Heart right ventricle (tissue), 16 donors: Measurements from ENCODE around the gene EPB41L2. TPM values are rescaled to one million over a fixed set of nuclear protein-coding genes. Genes with fewer than 3 reads are reported as not detected.

Experiments used
- ATAC-seq, 8 donors: fragments of 200-7000 bp; cut with Tn5 transposase; one replicate each; pipeline ENCODE4 v1.9.1; 2020; ENCODE audit warnings: mild to moderate bottlenecking in 8 of 8, moderate library complexity in 8 of 8, moderate number of reproducible peaks in 1 of 8
- DNase-seq, 2 donors: peaks; one replicate each; pipeline ENCODE4 v3.0.0-alpha.2; 2020
- H3K27ac ChIP-seq, 10 donors: fragments of 200-600 bp; sonication (generic) in 2 of 10; one replicate each; pipeline versions ENCODE4 v1.5.0 to v1.8.0; 2020 to 2022; ENCODE audit warnings: mild to moderate bottlenecking in 3 of 10
- H3K27me3 ChIP-seq, 7 donors: fragments of 200-600 bp; one replicate each; pipeline ENCODE4 v1.8.0; 2021 to 2022; ENCODE audit warnings: mild to moderate bottlenecking in 2 of 7
- H3K36me3 ChIP-seq, 9 donors: fragments of 200-600 bp; sonication (generic) in 1 of 9; one replicate each; pipeline versions ENCODE4 v1.5.0 to v1.8.0; 2020 to 2022; ENCODE audit warnings: mild to moderate bottlenecking in 2 of 9
- H3K4me1 ChIP-seq, 9 donors: fragments of 200-600 bp; sonication (generic) in 1 of 9; one replicate each; pipeline versions ENCODE4 v1.5.0 to v1.8.0; 2020 to 2022; ENCODE audit warnings: mild to moderate bottlenecking in 4 of 9
- H3K4me3 ChIP-seq, 10 donors: fragments of 200-600 bp; sonication (generic) in 2 of 10; one replicate each; pipeline versions ENCODE4 v1.5.0 to v1.8.0; 2020 to 2022; ENCODE audit warnings: mild to moderate bottlenecking in 7 of 10, moderate library complexity in 2 of 10
- H3K9me3 ChIP-seq, 11 donors: fragments of 200-600 bp in 10 of 11; sonication (generic) in 2 of 11; one replicate each; pipeline versions ENCODE4 v1.5.0 to v1.8.0; 2013 to 2022; ENCODE audit warnings: mild to moderate bottlenecking in 2 of 11, control low read depth in 1 of 11, moderate library complexity in 1 of 11
- WGBS, 2 donors: extraction: QIAGEN DNeasy Blood & Tissue Kit; methylation state at CpG; one replicate each; pipeline ENCODE4 v1.1.7; 2013; ENCODE audit warnings: inconsistent platforms in 1 of 2; 5-methylcytosine and 5-hydroxymethylcytosine counted together
- intact Hi-C, 10 donors: fragments of 100-400 bp; cut with DNase I; formaldehyde crosslinking; loops; one replicate each; pipeline versions ENCODE4 v1.11.1 to v1.14.2; 2022
- polyA plus RNA-seq, 2 donors: library from polyadenylated mRNA; stranded (reverse); fragments of 200-250 nt; gene quantifications; one replicate each; pipeline ENCODE4 v1.2.3, GENCODE V29; 2013
- total RNA-seq, 10 donors: library from RNA; stranded (reverse); fragmentation: NEBNext Ultra II Directional in 3 of 10; extraction: Animal tissue kit (Norgen Biotek cat#: 25700) in 3 of 10; gene quantifications; one replicate each; pipeline versions ENCODE4 v1.2.1 to v1.2.4, GENCODE V29; 2021 to 2023
- TF ChIP-seq, protein P1 (sequence below), 9 donors: fragments of 200-600 bp; sonication (generic) in 2 of 9; IDR thresholded peaks; one replicate each; pipeline versions ENCODE4 v1.5.0 to v1.8.0; 2021 to 2022; ENCODE audit warnings: antibody characterized with exemption in 9 of 9, mild to moderate bottlenecking in 5 of 9, moderate library complexity in 1 of 9
- donor health status: Arrhythmogenic right ventricular cardiomyopathy.
- donor health status: ischemic (EF 13 %, LVEDD 7.1; RV severe dilation, severe dysfunction).
- donor health status: healthy with polysubstance abuse.
- donor health status: DM: no; HTN: yes; CAD: no.
- donor health status: DM: no; HTN: no; CAD: no.
- donor health status: ischemic (EF 25% LVEDD 6.9; RV normal size, moderate dysfunction).
- donor health status: ischemic (EF 25% LVEDD 5.7; RV mildly dilated, moderate dysfunction).
- donor health status: healthy.
- donor health status: DM: yes; HTN: yes; CAD: no.
- donor health status: Ischemic cardiomyopathy.
- donor health status: ischemic (EF 35%, LVEDD 5.7; RV mildly dilated, moderate dysfunction).
- donor health status: nonischemic (EF 11% LVEDD 7.7; RV severe dilation, severe dysfunction).
- donor health status: DM: yes; HTN: yes; CAD: no.
- donor health status: PGD.
- donor health status: ischemic (EF 29% LVEDD 5.4; RV normal size, mild dysfunction).
- donor health status: nonischemic (EF 23%, LVEDD 6.1; RV moderate dilation, normal function).

The EPB41L2 gene
- total and polyA plus RNA-seq, 12 donors = 18.0 to 98.6 (median 55.1) TPM

GRCh38 chr6:131040866-131041265 is 22.2 kb downstream of the EPB41L2 start:
- peak overlapping the region in 2 of 10 donors; percentile 11 to 13 for H3K27ac ChIP-seq
- intact Hi-C loops = loop anchor here in 1 of 10 donors (5.0 kb wide), 1 partner anchor 719 kb away; no protein-coding TSS in a partner anchor
- no peak overlapping the region for H3K4me3 ChIP-seq
- no peaks in the 10 kb centered on the region for H3K36me3 ChIP-seq
- no peaks in the 10 kb centered on the region for H3K9me3 ChIP-seq
- no peak for ATAC-seq
- H3K27me3 ChIP-seq = no peaks in the 10 kb centered on the region
- WGBS, 2 donors = 74 to 75% methylated on average over 4 of the region's 4 CpGs
- H3K4me1 ChIP-seq = peaks cover 0 to 37% (median 14%) of the 10 kb centered on the region in 9 donors
- TF ChIP-seq, protein P1, sequence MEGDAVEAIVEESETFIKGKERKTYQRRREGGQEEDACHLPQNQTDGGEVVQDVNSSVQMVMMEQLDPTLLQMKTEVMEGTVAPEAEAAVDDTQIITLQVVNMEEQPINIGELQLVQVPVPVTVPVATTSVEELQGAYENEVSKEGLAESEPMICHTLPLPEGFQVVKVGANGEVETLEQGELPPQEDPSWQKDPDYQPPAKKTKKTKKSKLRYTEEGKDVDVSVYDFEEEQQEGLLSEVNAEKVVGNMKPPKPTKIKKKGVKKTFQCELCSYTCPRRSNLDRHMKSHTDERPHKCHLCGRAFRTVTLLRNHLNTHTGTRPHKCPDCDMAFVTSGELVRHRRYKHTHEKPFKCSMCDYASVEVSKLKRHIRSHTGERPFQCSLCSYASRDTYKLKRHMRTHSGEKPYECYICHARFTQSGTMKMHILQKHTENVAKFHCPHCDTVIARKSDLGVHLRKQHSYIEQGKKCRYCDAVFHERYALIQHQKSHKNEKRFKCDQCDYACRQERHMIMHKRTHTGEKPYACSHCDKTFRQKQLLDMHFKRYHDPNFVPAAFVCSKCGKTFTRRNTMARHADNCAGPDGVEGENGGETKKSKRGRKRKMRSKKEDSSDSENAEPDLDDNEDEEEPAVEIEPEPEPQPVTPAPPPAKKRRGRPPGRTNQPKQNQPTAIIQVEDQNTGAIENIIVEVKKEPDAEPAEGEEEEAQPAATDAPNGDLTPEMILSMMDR (IDR thresholded peaks at IDR 0.05) = no peak
- no peak for DNase-seq

GRCh38 chr6:131039345-131039680 is 23.7 kb downstream of the EPB41L2 start:
- intact Hi-C loops = no loop called here

GRCh38 chr6:131038597-131039344 is 24.3 kb downstream of the EPB41L2 start:
- Histone ChIP-seq H3K4me1 (peaks cover 0 to 37% (median 14%) of the 10 kb centered on the region in 9 donors), H3K9me3 (no peaks in the 10 kb centered on the region), H3K4me3 (no peak overlapping the region), H3K27ac (no peak overlapping the region), H3K27me3 (no peaks in the 10 kb centered on the region), H3K36me3 (no peaks in the 10 kb centered on the region)
- DNase-seq = no peak
- intact Hi-C loops = no loop called here
- TF ChIP-seq, protein P1 (IDR thresholded peaks at IDR 0.05) = no peak
- 51 to 66% methylated on average over 5 of the region's 5 CpGs for WGBS, 2 donors
- ATAC-seq = no peak

More at GRCh38 chr6:131039345-131039680, 23.7 kb downstream of the EPB41L2 start:
- no peaks in the 10 kb centered on the region for H3K9me3 ChIP-seq
- 90 to 91% methylated on average over 4 of the region's 4 CpGs for WGBS, 2 donors
- peaks cover 0 to 37% (median 14%) of the 10 kb centered on the region in 9 donors for H3K4me1 ChIP-seq
- no peak overlapping the region for H3K4me3 ChIP-seq
- TF ChIP-seq, protein P1 (IDR thresholded peaks at IDR 0.05) = no peak
- no peaks in the 10 kb centered on the region for H3K27me3 ChIP-seq
- H3K27ac ChIP-seq = no peak overlapping the region
- DNase-seq (no peak), ATAC-seq (no peak)
- H3K36me3 ChIP-seq = no peaks in the 10 kb centered on the region

DNA sequence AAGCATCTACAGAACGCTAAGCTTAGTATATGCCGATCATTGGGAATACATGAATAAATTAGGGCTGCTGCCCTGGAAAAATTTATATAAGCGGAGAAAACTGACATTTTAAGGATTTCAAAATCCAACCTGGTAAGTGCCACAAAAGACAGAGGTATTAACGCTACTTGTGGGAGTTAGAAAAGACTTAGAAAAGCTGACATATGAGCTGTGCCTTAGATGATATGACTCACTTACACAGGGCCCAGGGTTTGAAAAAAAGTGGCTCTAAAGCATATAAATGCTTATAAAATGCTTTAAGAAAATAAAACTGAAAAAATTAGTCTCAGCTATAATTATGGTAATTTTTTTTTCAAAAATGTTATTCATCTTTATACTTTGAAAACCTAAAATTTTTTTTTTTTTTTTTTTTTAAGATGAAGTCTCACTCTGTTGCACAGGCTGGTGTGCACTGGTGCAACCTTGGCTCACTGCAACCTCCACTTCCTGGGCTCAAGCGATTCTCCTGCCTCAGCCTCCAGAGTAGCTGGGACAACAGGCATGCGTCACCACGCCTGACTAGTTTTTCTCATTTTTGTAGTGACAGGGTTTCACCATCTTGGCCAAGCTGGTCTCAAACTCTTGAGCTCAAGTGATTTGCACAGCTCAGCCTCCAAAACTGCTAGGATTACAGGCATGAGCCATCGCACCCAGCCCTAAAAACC is 25.7 kb downstream of the EPB41L2 start:
- DNase-seq (no peak), ATAC-seq (no peak)
- Histone ChIP-seq H3K4me3 (no peak overlapping the region), H3K27me3 (no peaks in the 10 kb centered on the region), H3K36me3 (no peaks in the 10 kb centered on the region), H3K4me1 (peaks cover 0 to 36% (median 14%) of the 10 kb centered on the region in 9 donors), H3K9me3 (no peaks in the 10 kb centered on the region), H3K27ac (no peak overlapping the region)
- intact Hi-C loops = no loop called here
- WGBS, 2 donors = 86 to 92% methylated on average over 8 of the region's 8 CpGs
- TF ChIP-seq, protein P1 (IDR thresholded peaks at IDR 0.05) = no peak
